ENCODE data around the gene SNX6.
A peak's percentile ranks its signal among the peaks of the same experiment; 100 is the strongest.

SNX6 gene

GRCh38 chr14:34668111-34668510, 38.2 kb upstream of the SNX6 start:
- Histone ChIP-seq H4K20me1 (ENCODE audit: control insufficient read depth, insufficient read depth, low read depth, low read length) (no peaks in the 10 kb centered on the region), H3K9me3 (ENCODE audit: control insufficient read depth, insufficient read depth, low read length) (no peaks in the 10 kb centered on the region), H3K4me1 (ENCODE audit: control insufficient read depth, low read length) (peaks cover 36% of the 10 kb centered on the region), H3K27ac (ENCODE audit: low read depth, low read length) (no peak overlapping the region), H3K79me2 (ENCODE audit: control insufficient read depth, low read length) (no peaks in the 10 kb centered on the region), H3K9me2 (replicated peaks; ENCODE audit: control insufficient read depth, low read length) (no peaks in the 10 kb centered on the region), H3K36me3 (ENCODE audit: control insufficient read depth, low read length) (no peaks in the 10 kb centered on the region), H3K27me3 (ENCODE audit: control insufficient read depth, low read length) (no peaks in the 10 kb centered on the region), H3K4me3 (ENCODE audit: low read length) (no peak overlapping the region), H3F3A (ENCODE audit: control insufficient read depth, insufficient read depth) (0 out of 2 replicates have a peak, but pooled peaks cover 5% of the 10 kb centered on the region), H3K4me2 (ENCODE audit: low read length) (no peak overlapping the region)
- TF ChIP-seq EZH2phosphoT487 (IDR thresholded peaks at IDR 0.05; ENCODE audit: borderline replicate concordance, low read length): no peak
- no peak for TF ChIP-seq CTCF (IDR thresholded peaks at IDR 0.05; ENCODE audit: low read depth, low read length, poor library complexity, severe bottlenecking)

- no peaks in the 10 kb centered on the region for H3K79me2 ChIP-seq (ENCODE audit: control insufficient read depth, low read length)
- H3K27ac ChIP-seq (ENCODE audit: low read depth, low read length): no peak overlapping the region
- H3F3A ChIP-seq (ENCODE audit: control insufficient read depth, insufficient read depth): 0 out of 2 replicates have a peak, but pooled peaks cover 5% of the 10 kb centered on the region
- no peak overlapping the region for H3K4me2 ChIP-seq (ENCODE audit: low read length)
- peaks cover 32% of the 10 kb centered on the region for H3K4me1 ChIP-seq (ENCODE audit: control insufficient read depth, low read length)
- no peaks in the 10 kb centered on the region for H3K9me2 ChIP-seq (replicated peaks; ENCODE audit: control insufficient read depth, low read length)
- no peaks in the 10 kb centered on the region for H3K36me3 ChIP-seq (ENCODE audit: control insufficient read depth, low read length)
- no peaks in the 10 kb centered on the region for H3K27me3 ChIP-seq (ENCODE audit: control insufficient read depth, low read length)
- H3K4me3 ChIP-seq (ENCODE audit: low read length): no peak overlapping the region
- no peaks in the 10 kb centered on the region for H4K20me1 ChIP-seq (ENCODE audit: control insufficient read depth, insufficient read depth, low read depth, low read length)
- H3K9me3 ChIP-seq (ENCODE audit: control insufficient read depth, insufficient read depth, low read length): no peaks in the 10 kb centered on the region
- no peak for TF ChIP-seq CTCF (IDR thresholded peaks at IDR 0.05; ENCODE audit: low read depth, low read length, poor library complexity, severe bottlenecking)
- TF ChIP-seq EZH2phosphoT487 (IDR thresholded peaks at IDR 0.05; ENCODE audit: borderline replicate concordance, low read length): no peak
Observed at GRCh38 chr14:34667007-34667406, 37.1 kb upstream of the SNX6 start.

- TF ChIP-seq CTCF (IDR thresholded peaks at IDR 0.05; ENCODE audit: low read depth, low read length, poor library complexity, severe bottlenecking) (no peak), EZH2phosphoT487 (IDR thresholded peaks at IDR 0.05; ENCODE audit: borderline replicate concordance, low read length) (no peak)
- H3K9me2 ChIP-seq (replicated peaks; ENCODE audit: control insufficient read depth, low read length): no peaks in the 10 kb centered on the region
- no peaks in the 10 kb centered on the region for H3K36me3 ChIP-seq (ENCODE audit: control insufficient read depth, low read length)
- peaks cover 21% of the 10 kb centered on the region for H3K4me1 ChIP-seq (ENCODE audit: control insufficient read depth, low read length)
- no peaks in the 10 kb centered on the region for H3K27me3 ChIP-seq (ENCODE audit: control insufficient read depth, low read length)
- no peaks in the 10 kb centered on the region for H3K79me2 ChIP-seq (ENCODE audit: control insufficient read depth, low read length)
- H3K4me3 ChIP-seq (ENCODE audit: low read length): no peak overlapping the region
- H3K27ac ChIP-seq (ENCODE audit: low read depth, low read length): no peak overlapping the region
- no peaks in the 10 kb centered on the region for H3K9me3 ChIP-seq (ENCODE audit: control insufficient read depth, insufficient read depth, low read length)
- peak overlapping the region; percentile 30 for H3K4me2 ChIP-seq (ENCODE audit: low read length)
- H4K20me1 ChIP-seq (ENCODE audit: control insufficient read depth, insufficient read depth, low read depth, low read length): no peaks in the 10 kb centered on the region
- 0 out of 2 replicates have a peak, but pooled peaks cover 5% of the 10 kb centered on the region for H3F3A ChIP-seq (ENCODE audit: control insufficient read depth, insufficient read depth)
Observed at GRCh38 chr14:34665785-34666435, 36.0 kb upstream of the SNX6 start.

All from DOHH2 (cell line).